ENCODE results near the gene ETFBKMT.
"Not testable (repeated sequence)": the region's sequence is repeated elsewhere in the genome, so short reads cannot be mapped to it uniquely, and the experiment has no call there.

The ETFBKMT gene

DNA sequence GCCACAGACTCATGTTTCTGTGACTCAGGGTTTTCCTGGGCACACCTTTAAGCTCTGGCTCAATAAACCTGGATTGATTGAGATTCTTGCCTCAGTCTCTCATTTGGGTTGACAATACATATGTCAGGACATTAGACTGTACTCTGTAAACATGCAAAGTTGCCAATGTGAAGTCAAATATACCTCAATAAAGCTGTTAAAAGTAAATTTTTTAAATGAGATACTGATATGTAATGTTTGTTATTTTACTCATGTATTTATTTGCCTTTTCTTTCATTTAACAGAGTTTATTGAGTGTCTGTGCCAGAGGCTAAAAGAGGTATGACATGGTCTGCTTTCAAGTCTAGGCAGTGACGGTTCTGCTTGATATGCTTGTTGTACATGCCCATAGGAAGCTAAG lies 3.7 kb upstream of the ETFBKMT start:
- no peak for DNase-seq (ENCODE audit: low spot score)

GRCh38 chr12:31658471-31659086 lies 909 bp upstream of the ETFBKMT start:
- DNase-seq (ENCODE audit: low spot score), result no peak

DNA sequence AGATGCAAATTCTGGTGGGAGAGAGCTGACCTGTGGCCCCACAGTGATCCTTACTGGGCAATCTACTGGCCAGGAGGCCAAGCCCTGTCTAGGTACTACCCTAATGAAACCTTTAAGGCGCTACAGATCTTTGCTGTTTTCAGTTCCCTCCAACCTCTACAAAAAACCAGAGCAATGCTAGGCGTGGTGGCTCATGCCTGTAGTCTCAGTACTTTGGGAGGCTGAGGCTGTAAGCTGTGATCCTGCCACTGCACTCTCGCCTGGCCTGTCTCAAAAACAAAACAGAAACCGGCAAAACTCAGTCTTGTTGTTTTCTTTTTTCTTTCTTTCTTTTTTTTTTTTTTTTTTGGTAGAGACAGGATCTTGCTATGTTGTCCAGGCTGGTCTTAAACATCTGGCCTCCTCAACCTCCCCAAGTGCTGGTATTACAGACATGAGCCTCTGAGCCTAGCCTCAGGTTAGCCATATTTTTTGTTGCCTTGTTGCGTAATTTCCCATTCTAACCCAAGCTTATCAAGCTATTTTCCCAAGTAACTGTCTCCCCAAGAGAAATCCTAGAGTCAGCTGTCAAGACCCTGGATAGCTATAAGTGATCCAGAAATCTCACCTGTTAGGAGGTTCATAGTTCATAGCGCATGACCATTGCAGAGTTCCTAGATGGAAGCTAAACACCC lies 2.8 kb downstream of the ETFBKMT start:
- DNase-seq (ENCODE audit: low spot score), result no peak

GRCh38 chr12:31663576-31663975 lies 4.1 kb downstream of the ETFBKMT start:
- DNase-seq (ENCODE audit: low spot score), result no peak

- DNase-seq (ENCODE audit: low spot score), result no peak
Observed at GRCh38 chr12:31664038-31664437, 4.5 kb downstream of the ETFBKMT start.

DNA sequence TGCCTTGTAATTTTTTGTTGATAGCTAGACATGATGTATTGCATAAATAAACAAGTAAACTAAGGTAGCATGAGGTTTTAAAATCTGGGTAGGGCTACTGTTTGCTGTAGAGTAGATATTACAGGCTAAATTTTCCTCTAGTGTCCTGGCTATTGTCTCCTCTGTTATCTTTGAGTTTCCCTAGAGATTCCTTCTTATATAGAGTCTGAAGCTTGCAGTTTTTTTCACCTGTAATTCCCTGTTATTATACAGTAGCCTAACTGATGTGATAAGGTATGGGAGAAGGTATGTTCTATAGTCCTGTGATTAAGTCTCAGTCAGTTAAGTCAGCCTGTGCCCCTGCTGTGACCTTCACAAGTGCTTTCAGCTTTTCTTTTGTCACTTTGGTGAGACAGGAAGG lies 9.5 kb downstream of the ETFBKMT start:
- DNase-seq (ENCODE audit: low spot score), result no peak

DNA sequence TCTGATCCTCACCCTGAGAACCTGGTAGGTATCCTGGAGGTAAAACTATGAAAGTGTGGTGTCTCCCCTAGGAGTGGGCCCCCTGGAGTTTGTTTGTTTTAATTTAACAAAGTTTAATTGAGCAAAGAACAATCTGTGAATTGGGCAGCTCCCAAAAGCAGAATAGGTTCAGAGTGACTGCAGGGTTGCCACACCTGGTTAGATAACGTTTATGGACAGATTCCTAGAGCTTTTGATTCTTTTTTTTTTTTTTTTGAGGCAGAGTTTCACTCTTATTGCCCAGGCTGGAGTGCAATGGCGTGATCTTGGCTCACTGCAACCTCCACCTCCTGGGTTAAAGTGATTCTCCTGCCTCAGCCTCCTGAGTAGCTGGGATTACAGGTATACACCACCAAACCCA lies 10.1 kb downstream of the ETFBKMT start:
- not testable (repeated sequence) for DNase-seq (ENCODE audit: low spot score)

GRCh38 chr12:31672521-31672920 lies 13.0 kb downstream of the ETFBKMT start:
- no peak for DNase-seq (ENCODE audit: low spot score)

DNA sequence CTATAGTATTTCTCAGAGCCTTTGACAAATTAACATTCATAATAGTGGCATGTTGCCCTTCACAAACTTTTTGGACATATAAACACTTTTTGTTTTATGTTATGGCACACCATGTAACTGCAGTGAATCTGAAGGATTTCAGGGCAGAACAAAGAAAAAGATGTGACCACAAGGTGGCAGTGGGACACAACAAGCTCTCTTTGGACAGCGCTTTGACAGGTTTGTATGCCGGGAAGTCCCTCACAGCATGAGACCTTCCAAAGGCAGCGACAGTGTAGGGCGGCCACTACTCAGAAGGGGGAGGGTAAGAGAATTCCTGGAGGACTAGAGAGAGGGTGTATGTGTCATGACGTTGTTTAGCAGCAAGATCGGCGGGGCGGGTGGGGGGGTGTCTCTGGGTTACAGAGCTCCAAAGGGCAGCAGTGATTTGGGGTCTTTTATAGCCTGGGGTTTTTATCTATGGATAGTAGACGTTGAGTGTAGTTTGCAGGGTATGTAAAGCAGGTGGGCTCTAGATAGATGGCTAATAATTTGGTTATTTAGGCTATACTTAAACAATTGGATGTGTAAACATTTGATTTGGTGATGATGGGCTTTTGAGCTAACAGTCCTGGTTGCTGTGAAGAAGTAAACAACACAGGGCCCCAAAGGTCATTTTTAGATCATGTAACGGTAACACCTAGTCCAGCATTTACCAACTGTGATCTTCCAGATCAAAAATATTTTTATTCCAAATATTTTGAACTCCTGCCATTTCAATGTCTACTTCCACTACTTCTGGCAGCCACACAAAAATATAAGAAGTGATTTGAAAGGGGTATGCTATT lies 22.9 kb downstream of the ETFBKMT start:
- DNase-seq (ENCODE audit: low spot score), result peak; percentile 92

- no peak for DNase-seq (ENCODE audit: low spot score)
Observed at GRCh38 chr12:31685801-31686200, 26.3 kb downstream of the ETFBKMT start.

GRCh38 chr12:31687101-31687527 lies 27.6 kb downstream of the ETFBKMT start:
- DNase-seq (ENCODE audit: low spot score), result peak; percentile 80

GRCh38 chr12:31689921-31690320 lies 30.4 kb downstream of the ETFBKMT start:
- DNase-seq (ENCODE audit: low spot score), result not testable (repeated sequence)

GRCh38 chr12:31702047-31702446 lies 42.6 kb downstream of the ETFBKMT start:
- no peak for DNase-seq (ENCODE audit: low spot score)

DNA sequence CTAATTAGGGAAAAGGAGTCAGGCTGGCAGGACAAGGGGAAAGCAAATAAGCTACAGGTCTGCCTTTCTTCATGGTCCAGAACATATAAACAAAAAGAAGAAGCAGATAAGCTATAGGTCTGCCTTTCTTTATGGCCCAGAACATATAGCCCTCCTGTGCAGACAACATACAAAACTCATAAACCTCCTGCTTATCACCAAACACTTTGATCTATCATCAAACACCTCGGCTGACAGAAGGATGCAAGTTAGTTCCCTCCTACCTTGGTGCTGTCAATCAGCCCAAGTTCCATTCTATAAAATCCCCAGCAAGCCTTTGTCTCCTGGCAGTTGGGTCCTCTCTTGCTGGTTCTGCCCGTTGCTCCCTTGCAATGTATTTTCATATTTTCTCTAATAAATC lies 46.1 kb downstream of the ETFBKMT start:
- no peak for DNase-seq (ENCODE audit: low spot score)

- DNase-seq (ENCODE audit: low spot score), result not testable (repeated sequence)
Observed at GRCh38 chr12:31708118-31708517, 48.6 kb downstream of the ETFBKMT start.

DNA sequence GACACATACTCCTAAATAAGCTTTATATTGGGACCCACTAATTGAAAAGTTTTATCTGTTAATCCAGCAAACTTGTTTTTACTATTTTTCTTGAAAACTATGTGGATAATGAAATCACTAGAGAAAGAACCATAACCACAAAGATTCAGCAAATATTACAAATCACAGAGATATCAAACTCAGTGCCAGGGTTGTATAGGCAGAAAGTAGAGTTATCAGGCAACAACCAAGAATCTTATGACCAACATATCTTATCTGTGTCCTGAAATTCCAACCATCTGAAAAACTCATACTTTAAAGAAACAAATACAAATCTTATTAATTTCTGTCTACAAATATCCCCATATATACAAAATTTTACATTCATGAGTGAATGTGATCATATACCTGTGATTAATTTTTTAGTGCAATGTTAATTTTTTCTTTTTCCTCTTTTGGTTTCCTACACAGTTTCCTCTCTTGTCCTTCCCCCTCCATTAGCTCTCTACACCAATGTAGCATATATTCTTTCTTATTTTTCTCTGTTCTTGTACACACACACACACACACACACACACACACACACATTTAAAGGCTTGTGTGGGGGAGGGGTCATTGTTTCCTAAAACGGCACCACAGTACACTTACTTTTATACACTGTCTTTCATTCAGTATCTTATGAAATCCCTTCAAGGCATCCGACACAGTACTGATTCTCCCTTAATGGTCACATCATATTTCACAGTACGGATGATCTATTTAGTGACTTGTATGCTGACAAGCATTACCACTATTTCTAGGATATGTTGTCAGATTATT lies 50.7 kb downstream of the ETFBKMT start:
- no peak for DNase-seq (ENCODE audit: low spot score)

- no peak for DNase-seq (ENCODE audit: low spot score)
Observed at GRCh38 chr12:31712877-31713276, 53.4 kb downstream of the ETFBKMT start.

DNA sequence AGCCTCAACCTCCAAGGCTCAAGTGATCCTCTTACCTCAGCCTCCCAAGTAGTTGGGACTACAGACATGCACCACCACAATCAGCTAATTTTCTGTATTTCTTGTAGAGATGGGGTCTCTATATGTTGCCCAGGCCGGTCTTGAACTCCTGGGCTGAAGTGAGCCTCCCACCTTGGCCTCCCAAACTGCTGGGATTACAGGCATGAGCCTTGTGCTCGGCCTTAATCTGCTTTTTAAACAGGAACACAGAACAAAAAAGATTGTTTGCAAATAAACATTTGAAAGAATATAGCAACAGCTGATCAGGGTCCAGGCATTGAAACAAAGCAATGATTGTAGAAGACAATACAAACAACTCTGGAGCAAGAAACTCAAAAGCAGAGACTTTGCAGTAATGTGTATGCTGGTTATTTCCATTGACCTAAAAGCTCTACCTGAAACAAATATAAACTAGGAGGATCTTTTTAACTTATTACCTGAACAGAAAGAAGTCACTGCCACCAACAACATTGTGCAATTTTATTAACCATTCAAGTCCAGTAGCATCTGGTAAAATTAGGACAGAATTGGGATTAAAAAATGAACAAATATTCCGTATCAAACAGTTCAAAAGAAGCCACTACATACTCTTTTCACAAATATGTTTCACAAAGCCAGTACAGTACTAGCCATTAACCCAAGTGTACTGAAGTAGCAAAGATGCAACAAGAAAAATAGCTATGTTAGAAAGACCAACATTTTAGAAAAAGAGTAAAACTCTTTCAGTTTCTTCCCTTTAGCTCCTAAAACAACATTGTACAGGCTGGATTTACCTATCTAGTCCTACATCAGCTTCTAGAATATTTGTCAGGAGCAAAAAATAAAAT lies 55.2 kb downstream of the ETFBKMT start:
- no peak for DNase-seq (ENCODE audit: low spot score)

DNA sequence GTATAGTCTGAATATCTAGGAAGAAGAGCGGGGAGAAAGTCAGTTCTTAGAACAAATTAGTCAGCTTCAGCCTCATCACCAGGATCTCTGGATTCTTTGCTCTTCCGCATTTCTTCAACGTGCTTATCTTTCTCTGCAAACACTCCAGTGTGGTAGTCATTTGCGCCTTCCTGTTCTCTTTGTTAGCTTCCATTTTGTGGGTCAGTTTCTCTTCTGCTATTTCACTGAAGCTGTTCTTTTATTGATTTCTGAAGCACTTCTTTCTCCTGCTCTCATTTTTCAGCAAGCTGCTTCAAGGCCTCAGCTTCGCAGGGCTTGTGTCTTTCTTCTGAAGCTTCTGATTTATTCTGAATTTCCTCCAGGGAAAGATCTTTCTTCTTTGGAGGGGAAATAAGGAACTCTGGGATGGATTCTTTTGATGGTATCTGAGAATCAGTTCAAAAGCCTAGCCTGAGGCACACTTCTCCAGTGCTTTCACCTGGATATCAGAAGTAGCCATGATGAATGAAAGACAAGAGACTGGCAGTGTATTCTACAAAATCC lies 55.9 kb downstream of the ETFBKMT start:
- peak; percentile 79 for DNase-seq (ENCODE audit: low spot score)

DNA sequence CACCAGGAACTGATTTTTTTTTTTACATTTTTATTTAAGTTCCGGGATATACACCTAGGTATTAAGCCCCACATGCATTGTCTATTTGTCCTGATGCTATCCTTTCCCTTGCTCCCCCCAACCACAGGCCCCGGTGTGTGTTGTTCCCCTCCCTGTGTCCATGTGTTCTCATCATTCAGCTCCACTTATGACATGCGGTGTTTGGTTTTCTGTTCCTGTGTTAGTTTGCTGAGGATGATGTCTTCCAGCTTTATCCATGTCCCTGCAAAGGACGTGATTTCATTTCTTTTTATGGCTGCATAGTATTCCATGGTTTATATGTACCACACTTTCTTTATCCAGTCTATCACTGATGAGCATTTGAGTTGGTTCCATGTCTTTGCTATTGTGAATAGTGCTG lies 57.5 kb downstream of the ETFBKMT start:
- not testable (repeated sequence) for DNase-seq (ENCODE audit: low spot score)
